GDM1 (cell line): ENCODE results near the gene HK2.
A peak's percentile ranks its signal among the peaks of the same experiment; 100 is the strongest.
"Not testable (repeated sequence)": the region's sequence is repeated elsewhere in the genome, so short reads cannot be mapped to it uniquely, and the experiment has no call there.

Experiments used
- DNase-seq: peaks from one replicate; lab custom pipeline; 2025; lab: John Stamatoyannopoulos, UW

Gene HK2

DNA sequence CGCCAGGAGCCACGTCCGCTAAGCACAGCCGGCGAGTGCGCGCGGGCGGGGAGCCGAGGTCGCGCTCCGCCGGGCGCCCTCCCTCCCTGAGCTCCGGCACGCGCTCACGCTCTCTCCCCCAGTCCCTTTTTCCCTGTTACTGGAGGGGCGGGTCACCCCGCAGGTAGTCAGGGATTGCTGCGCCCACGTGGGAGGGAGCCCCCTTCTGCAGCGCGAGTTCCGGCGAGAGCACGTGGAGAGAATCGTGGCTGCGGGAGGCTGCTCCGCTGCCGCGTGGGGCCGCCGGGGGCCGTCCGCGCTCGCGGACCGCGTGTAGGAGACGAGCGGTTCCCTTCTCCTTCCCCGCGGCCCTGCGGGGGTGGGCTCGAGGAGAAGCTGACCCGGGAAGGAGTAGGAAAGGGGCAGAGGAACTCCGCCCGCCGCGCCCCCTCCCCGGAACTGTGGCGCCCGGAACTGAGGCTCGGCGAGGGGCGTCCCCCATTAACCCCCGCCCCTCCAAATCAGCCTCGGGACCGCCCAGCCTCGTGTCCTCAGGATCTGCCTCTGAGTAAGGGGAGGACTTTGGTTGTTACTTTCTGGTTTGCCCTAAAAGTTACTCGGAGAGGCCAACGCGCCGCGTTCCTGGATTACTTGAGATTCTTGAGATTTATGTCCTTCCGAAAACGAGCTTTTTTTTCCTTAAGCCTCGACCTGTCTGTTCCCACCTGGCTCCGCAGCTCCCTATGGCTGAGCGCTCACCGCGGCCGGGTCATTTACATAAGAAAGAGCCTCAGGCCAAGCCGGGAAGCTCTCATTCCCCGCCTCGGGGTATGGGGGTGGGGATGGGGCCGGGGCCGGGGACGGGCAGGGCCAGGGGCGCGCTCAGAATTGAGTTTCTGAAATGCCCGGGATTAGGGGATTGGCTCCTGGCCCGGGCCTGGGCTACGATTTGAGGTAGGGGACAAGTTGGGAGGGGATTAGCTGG lies 1.1 kb downstream of the HK2 start:
- peak; percentile 81 for DNase-seq

DNA sequence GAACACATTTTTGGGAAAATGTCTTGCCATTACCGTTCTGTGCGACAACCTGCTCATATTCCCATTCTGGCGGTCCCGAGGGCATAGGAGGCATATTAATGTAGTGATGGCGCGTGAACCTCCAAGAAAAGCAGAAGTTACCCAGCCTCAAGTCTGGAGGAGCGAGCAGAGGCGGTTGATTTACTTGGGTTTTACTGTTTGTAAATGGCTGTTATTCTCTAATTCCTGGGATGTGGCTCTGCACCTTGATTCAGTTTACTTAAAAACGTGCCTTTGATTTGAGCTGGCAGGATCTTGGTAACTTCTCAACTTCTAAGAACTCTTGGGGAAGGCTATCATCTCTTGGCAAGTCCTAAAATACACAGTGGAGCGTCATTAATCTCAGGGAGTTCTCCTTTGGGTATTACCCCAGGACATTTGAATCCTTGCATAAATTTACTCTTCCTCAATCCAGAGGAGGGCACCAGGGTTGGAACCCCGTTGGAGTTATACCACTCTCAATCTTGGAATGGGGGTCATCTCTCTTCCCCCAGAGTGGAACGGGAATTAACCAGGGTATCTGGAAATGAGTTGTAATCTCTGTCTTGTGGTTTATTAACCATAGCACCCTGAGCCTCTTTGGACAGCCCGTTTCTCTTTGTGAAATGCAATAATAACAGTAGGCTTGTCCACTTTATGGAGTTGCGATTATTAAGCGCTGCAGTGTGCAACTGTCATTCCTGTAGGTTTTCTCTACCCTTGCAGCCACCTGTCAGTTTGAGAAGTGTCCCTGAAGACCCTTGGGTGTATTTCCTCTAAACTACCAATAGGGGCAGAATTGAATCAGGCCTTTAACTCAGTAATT lies 2.1 kb downstream of the HK2 start:
- DNase-seq, result peak; percentile 27

DNA sequence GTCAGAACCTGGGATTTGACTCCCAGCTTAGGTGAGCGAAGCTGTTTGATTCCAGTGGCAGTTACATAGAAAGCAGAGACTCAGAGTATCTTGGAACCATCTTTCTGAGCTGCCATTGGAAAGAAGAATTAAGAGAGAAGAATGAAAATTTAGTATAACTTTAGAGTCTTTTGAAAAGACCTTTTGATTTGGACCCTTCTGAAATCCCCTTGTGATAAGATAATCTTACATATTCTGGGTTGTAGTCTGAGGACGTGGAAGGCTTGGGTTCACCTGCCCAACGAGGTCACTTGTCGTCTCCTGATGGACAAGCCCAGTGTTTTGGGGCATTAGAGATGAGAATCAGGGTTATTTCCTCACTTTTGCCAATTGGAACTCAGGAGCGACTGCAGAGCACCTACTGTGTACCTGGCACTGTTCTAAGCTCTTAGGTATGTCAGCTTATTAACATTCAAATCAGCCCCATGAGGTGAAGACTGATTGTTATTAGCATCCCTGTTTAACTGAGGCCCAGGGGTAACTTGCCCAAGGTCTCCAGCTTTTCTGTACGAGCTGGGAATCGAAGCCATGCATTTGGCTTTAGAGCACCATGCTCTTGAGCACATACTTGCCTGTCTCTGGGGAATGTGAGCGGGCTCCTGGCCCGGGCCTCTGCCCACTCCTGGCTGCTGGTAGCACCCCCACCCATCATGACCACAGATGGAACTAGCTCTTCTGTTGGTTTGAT lies 2.9 kb downstream of the HK2 start:
- DNase-seq, result no peak

DNA sequence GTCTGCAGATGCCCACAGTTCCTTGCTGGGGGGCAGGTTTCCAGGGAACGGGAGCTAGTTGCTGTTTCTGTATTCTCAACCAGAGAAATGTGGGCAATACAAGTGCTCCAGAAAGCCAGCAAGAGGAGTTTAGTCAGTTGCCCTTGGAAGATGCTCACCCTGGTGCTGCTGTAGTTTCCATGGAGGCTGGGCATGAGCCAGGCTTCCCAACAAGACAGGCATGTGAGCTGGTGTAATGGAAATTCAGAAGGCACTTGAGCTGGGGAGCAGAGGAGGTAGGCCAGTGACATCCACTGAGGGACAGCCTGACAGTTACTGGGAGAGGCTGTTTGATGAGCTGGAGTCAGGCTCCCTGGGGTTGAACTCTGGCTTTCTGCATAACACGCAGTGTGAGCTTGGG lies 7.7 kb downstream of the HK2 start:
- no peak for DNase-seq

DNA sequence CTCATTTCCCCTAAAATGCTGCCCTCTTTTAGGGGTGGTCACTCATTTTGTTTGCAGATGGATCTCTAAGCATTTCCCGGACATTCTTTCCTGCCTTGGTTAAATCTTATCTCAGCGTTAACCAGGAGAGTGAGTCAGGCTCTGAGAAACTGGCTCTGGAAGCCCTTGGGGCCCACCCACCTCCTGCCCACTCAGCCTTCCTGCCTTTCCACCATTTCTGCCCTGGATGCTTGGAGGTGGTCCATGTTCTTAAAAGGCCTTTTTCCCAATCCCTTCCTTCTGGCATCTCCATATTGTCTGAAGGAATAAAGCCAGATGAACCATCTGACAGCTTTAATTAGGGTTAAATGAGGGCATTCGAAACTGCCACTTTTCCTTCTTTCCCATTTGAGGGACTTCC lies 9.5 kb downstream of the HK2 start:
- no peak for DNase-seq

DNA sequence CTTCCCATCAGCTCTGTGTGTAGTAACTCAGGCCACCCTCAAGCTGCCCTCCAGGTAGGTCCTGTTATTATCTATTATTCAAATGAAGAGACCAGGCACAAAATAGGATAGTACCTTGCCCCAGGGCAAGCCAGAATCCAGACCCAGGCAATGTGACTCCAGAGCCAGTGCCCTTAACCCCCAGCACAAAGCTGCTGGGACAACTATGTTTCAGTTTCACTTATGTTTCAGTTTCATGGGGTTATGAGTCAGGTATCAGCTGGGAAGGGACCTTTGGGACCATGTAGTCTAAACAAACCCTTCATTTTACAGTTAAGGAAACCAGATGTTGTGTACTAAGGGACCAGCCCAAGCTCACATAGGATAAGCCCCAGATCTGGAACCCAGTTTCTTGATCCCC lies 10.0 kb downstream of the HK2 start:
- DNase-seq, result no peak

DNA sequence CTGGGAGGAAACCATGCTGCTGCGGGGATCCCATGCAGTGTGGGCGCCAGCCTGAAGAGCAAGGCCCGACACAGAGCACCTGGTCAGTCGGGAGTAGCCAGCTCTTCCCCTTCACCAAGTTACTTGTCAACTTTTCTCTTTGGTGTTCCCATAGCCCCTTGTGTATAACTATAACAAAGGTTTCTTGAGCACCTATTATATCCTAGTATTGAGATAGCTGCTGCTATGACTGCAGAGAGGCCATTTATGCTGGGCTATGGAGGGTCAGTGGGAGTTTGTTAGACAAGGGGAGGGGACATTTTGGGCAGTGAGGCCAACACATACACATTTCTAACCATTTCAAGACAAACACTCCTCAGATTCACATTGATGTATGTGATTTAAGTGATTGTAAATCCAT lies 10.8 kb downstream of the HK2 start:
- DNase-seq, result no peak

DNA sequence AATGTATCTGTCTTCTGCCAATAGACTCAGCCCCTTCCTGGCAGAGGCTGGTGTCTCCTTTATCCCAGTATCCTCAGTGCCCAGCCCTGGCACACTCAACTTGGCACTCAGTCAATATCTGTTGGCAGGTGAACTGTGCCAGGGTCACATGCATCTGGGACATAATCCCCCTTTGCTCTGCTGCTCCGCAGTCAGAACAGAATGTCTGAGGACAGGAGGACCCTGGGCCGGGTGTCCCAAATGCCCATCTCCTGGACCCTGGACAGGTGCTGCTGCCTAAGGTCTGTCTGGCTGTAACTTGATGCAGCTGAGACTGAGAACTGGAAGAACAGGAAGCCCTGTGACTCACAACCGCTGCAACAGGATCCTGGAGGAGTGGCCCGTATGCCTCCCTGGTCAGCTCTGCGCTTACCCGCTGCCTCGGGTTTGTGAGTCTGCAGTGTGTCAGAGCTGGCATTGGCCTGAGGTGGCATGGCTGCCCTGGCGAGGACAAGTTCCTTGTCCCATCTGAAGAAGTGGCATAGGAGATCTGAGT lies 11.4 kb downstream of the HK2 start:
- peak; percentile 65 for DNase-seq

DNA sequence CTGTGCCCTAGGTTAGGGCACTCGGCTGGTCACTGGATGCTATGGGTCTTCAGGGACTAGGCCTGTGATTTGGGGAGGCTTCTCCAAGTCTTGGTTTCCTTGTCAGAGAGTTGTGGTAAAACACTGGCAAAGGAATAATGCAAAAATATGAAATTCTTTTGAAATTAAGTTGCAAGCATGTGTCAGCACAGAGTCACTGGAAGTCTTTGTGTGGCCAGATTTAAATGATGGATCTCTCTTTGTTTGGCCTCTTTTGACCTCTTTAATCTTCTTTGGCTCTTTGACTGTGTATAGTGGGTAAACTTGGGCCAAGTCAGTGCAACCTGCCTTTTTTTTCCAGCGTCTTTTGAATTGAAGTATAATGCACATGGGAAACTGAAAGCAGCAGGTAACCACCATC lies 12.1 kb downstream of the HK2 start:
- no peak for DNase-seq

DNA sequence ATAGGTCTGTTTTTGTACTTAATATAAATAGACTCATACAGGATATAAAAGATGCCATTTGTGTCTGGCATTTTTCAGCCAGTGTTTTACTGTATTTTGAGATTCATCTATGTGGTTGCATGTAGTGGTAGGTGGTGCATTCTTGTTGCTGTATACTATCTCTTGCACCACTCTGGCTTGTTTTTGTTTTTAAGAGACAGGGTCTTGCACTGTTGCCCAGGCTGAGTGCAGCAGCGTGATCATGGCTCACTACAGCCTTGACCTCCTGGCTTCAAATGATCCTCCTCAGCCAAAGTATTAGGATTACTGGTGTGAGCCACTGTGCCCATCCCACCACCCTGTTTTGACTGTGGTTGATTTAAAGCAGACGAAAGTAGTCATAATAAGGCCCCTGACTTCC lies 12.6 kb downstream of the HK2 start:
- no peak for DNase-seq

DNA sequence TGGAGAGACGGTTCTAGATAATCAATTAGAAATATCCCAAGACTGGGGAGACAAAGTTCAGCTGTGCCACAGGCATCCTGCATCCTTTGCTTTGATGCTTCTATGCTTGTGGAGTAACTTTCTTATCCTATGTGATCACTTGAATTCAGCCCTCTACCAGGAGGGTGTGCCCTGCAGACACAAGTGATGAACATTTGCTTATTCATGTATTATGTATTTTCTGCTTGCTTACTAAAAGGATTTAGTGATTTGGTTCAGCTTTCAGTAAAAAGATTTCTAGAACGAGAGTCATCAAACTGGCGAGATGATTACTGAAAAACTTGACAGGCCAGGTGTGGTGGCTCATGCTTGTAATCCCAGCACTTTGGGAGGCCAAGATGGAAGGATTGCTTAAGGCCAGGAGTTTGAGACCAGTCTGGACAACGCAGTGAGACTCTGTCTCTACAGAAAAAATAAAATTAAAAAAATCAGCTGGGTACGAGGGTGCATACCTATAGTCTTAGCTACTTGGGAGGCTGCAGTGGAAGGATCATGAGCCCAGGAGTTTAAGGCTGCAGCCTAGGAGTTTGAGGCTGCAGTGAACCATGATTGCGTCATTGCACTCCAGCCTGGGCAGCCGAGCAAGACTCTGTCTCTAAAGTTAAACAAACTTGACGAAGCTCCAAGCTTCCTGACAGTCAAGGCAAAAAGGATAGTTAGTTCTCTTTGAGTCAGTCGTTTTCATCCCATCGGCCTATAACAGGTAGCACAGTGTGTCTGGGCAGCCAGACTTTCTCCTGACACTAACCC lies 13.3 kb downstream of the HK2 start:
- DNase-seq, result no peak

DNA sequence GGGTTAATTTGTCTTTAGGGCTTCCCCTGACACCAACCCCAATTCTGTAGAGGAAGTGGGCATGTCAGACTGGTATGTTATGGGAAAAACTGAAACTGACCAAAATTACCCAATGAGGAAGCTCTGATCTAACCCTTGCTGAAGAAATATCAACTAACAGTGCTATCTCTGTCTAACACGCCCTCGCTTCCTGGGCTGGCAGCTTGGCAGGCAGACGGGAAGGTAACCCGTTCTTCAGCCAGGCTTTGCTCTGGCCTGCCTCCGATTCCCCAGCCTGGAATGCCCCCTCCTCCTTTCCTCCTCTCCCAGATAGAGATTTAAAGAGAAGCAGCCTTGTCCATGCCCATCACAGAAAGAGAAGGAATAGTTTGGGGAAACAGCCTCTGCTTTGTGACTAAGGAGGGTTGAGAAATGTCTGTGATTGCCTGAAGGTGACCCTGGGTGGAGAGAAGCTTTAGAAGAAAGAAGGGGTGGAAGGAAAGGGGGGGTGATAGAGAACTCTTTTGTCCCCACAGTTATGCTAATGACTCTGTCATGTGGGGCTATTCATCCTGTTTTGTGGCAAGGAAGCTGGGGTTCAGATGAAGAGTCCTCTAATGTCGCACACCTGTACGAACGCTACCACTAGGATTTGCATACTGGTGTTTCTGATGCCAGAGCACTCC lies 15.4 kb downstream of the HK2 start:
- DNase-seq, result peak; percentile 66

DNA sequence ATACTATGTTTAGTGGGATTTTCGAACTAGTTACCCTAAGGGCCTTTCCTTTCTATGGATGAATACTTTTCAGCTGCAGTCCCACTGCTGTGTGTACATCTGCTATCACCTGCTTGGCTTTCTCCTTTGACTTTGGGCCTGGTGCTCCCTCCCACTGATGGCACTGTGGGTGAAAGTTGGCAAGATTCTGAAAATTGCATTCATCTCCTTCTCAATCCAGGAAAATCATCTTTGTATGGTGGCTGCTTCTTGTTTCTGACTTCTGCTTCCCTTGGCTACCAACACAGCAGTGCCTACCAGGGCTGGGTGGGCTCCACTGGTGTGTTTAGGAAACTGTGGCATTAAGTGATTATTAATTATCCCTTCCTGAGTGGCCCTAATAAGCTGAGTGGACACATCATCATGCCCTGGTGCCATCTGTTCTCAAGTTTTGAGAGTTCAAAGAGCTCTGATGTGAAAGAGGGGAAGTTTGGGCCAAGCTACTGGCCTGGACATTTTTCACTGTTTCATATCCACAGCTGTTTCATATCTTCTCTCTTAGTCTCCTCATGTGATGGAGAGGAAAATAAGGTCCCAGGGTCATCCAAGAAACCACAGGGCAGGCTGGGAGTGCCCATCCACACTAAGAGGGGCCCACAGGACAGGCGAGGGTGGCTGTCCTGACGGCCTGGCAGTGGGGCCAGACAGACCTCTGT lies 16.7 kb downstream of the HK2 start:
- no peak for DNase-seq

DNA sequence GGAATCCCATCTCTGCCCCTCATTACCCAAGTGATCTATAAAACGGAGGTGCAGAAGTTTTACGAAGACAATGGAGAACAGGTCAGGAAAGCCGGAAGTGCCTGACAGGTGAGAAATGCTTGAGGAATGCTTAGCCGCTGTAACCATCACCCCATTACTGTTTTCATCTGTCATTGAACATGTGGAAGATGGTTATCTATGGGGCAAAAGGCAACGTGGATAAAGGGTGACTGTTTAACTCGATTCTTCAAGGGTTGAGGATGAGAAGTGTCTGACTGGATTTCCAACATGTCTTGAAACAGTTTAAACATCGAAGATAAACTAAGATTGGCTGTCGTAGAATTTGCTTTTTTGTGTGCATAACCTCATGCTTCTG lies 17.3 kb downstream of the HK2 start:
- DNase-seq, result no peak

DNA sequence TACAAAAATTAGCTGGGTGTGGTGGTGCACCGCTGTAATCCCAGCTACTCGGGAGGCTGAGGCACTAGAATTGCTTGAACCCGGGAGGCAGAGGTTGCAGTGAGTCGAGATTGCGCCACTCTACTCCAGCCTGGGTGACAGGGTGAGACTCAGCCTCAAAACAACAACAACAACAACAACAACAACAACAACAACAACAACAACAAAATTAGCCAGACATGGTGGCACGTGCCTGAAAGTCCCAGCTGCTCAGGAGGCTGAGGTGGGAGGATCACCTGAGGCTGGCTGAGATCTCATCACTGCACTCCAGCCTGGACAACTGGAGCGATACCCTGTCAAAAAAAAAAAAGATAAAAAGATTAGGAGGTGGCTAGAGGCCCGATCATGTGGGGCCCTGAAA lies 19.4 kb downstream of the HK2 start:
- not testable (repeated sequence) for DNase-seq

DNA sequence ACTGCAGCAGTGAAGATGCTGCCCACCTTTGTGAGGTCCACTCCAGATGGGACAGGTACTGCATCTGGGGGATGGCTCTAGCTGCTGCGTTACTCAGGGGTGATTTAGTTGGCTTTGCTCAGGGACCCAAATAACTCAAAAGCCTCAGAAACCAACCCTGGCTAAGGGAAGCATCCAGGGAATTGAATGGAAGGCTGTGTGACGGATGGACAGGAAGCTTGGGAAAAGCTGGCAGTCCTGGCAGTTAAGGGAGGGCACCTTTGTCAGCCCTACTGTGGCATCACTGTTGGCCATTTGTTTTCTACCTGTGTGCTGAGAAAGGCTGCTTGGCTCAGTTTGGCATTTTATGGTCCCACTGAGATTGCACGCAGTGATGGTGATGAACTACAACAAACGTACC lies 20.5 kb downstream of the HK2 start:
- DNase-seq, result no peak

DNA sequence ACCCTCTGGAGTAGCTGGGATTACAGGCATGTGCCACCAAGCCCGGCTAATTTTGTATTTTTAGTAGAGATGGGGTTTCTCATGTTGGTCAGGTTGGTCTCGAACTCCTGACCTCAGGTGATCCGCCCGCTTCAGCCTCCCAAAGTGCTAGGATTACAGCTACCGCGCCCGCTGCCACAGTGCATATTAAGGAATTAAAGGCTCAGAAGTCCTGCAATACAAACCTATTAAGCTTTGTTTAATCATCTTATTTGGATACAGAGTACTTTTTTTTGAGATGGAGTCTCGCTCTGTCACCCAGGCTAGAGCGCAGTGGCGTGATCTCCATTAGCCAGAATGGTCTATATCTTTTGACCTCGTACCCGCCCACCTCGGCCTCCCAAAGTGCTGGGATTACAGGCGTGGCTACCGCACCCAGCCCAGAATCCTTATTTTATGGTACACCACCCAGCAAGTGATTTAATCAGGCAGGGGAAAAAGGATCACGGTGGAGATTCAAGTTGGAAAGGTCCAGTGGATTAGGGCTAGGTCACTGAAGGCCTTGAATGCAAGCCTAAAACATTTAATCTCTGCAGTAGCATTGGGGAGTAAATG lies 21.3 kb downstream of the HK2 start:
- not testable (repeated sequence) for DNase-seq

DNA sequence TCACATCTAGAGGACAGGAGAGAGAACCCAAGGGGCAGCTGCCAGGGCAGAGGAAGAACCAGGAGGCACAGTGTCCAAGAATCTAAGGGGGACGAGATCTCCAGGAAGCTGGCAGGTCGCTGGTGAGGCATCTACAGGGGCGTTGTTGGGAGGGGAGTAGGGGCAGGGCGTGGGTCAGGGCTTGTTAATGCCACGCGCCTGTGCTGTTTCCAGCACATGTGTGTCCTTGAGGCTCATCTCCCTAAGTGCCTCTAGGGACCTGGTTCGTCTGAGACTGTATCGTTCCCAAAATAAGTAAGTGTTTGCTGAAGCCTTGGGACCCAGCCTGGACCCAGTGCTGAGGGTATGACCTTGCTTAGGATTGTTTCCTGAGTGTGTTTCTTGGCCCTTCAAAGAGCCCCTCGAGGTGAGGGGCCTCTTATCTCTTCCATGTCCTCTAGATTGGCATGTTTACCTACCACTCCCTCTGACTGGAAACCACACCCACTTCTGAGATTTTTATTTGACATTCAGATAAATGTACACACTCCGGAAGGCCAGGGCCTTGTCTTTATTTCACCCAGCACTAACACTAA lies 22.2 kb downstream of the HK2 start:
- no peak for DNase-seq

DNA sequence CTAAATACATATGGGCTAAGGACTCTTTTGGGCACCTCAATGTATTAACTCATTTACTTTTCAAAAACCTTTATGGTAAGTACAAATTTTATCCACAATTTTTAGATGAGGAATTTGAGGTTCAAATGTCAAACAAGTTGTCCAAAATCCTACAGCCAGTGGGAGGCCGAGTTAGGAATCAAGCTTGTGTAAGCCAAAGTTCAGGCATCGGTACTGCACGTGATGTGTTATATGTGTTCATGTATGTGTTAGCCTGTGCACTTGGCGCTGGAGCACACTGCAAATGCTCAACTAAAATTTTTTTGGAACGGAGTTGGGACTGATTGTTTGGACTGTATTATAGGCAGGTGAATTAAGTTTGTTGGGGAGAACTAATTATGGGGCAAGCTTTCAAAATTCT lies 22.7 kb downstream of the HK2 start:
- DNase-seq, result no peak
